ENCODE data around the gene ECT2.
"Not testable (repeated sequence)": the region's sequence is repeated elsewhere in the genome, so short reads cannot be mapped to it uniquely, and the experiment has no call there.

Gene ECT2

GRCh38 chr3:172749230-172749965 lies 1.1 kb upstream of the ECT2 start:
- DNase-seq: no peak

DNA sequence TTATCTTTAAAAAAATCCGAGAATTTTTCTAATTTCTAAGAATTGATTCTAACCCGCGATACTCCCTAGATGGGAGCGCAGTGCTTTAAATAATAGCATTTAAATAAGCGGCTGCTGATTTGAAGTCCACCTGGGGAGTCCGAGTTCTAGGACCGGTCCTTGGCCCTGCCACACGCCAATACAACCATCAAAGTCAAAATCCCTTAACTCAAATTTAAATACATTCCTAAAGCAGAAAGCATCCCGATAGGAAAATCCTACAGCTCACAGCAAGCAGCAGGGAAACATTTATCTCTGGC lies 508 bp upstream of the ECT2 start:
- DNase-seq: no peak

GRCh38 chr3:172751175-172751704 lies 714 bp downstream of the ECT2 start:
- DNase-seq: no peak

- no peak for DNase-seq
Observed at GRCh38 chr3:172752651-172753050, 2.1 kb downstream of the ECT2 start.

DNA sequence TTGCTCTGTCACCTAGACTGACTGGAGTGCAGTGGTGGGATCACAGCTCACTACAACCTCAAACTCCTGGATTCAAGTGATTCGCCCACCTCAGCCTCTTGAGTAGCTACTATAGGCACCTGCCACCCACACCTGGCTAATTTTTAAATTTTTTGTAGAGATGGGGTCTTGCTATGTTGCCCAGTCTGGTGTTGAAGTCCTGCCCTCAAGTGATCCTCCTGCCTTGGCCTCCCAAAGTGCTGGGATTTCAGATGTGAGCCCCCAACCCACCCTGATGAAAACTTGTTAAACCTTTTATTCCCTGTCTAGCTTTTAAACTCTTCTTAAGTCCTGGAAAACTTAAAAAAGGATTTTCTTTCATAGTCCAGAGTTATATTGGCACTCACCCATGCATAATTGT lies 2.6 kb downstream of the ECT2 start:
- no peak for DNase-seq

DNA sequence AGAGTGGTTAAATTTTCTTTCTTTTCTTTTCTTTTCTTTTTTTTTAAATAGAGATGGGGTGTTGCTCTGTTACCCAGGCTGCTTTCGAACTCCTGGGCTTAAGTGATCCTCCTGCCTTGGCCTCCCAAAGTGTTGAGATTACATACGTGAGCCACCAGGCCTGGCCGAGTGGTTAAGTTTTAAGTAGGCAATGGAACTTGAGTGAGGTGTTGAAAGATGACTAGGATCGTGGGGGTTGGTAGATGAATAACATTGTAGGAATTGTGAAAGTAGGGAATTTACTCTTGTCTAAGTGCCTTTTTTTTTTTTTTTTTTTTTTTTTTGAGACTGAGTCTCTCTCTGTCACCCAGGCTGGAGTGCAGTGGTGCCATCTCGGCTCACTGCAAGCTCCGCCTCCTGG lies 9.9 kb downstream of the ECT2 start:
- DNase-seq: not testable (repeated sequence)

GRCh38 chr3:172766241-172766640 lies 15.7 kb downstream of the ECT2 start:
- DNase-seq: no peak

- DNase-seq: no peak
Observed at GRCh38 chr3:172766718-172767405, 16.3 kb downstream of the ECT2 start.

DNA sequence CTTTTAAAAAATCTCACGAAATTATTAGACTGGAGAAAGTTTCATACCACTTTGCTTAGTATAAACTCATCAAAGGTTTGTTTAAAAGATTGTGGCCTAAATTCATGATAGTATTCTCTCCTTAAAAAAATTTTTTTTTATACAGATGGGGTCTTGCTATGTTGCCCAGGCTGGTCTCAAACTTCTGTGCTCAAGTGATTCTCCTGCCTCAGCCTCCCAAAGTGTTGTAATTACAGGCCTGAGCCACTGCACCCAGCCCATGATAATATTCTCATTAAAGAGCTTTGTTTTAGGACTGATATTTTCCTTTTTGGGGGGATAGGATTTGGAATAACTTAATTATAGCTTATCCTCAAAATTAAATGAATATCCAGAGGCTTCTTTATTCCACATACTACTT lies 19.9 kb downstream of the ECT2 start:
- DNase-seq: no peak

GRCh38 chr3:172771672-172772071 lies 21.1 kb downstream of the ECT2 start:
- no peak for DNase-seq

GRCh38 chr3:172776049-172776717 lies 25.7 kb downstream of the ECT2 start:
- no peak for DNase-seq

DNA sequence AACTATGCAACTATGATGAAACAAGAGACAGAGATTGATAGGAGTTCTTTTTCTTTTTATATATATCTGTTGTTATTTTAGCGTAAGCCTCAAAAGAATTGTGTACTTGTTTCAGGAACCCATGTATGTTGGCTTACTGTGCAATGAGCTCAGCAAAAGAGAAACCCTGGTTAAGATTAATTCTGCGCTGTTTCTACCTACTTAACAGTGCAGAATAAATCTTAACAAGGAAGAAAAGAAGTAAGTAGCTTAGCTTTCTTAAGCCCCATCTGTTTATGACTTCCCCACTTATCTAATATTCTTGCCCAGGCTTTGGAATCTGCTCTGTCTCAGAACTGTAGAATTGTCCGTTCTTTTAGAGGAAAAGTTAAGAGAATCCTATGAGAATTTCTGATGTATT lies 27.4 kb downstream of the ECT2 start:
- DNase-seq: no peak

DNA sequence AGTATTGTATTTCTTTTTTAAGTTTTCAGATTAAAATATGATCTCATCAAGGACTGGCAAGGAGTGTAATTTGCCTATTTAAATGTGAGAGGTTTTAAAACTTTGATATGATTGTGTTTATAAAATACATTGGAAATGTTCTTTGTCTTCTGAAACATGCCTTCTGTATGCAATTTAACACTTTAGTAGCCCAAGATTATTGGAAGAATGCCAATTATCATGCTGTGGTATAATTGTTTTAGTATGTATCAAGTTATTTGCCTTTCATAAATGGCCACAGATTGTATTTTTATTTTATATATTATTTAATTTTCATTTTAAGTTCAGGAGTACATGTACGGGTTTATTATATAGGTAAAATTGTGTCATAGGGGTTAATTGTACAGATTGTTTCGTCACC lies 31.7 kb downstream of the ECT2 start:
- DNase-seq: no peak

- no peak for DNase-seq
Observed at GRCh38 chr3:172786036-172786435, 35.5 kb downstream of the ECT2 start.

DNA sequence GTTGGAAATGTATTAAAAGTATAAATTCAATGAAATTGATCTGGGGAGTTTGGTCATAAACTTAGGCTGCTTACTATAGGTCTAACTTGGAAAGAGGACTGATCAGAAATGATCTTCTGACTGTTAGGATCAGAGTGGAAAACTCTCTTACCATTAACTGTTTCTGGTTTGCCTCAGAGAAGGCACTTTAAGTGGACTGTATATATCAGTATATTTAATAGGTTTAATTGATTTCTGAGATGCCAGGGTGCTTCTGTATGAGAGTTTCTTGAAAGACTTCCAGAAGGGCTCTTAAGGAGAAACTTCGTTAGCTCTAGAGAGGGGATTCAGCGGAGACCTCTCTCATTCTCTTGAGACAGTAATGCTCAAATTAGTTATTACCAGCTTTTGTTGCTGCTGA lies 36.5 kb downstream of the ECT2 start:
- no peak for DNase-seq

DNA sequence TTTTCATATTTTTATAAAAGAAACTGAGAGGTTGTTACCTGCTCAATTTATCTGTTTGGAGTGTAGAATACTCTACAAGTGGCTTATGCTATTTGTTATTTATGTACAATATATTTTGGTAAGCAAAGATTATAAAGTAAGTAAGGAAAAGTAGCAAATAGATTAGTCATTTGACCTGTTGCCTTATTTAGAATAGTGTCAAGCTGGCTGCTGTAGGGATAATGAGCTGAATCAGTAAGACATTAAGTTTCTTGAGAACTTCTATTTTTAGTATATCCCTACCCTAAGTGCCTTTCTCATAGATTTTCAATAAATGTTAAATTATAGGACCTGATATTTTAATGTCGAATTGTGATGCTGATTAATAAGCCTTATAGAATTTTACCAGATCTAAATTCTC lies 37.2 kb downstream of the ECT2 start:
- DNase-seq: no peak

- DNase-seq: no peak
Observed at GRCh38 chr3:172799246-172799645, 48.7 kb downstream of the ECT2 start.

- DNase-seq: no peak
Observed at GRCh38 chr3:172800156-172800555, 49.6 kb downstream of the ECT2 start.

DNA sequence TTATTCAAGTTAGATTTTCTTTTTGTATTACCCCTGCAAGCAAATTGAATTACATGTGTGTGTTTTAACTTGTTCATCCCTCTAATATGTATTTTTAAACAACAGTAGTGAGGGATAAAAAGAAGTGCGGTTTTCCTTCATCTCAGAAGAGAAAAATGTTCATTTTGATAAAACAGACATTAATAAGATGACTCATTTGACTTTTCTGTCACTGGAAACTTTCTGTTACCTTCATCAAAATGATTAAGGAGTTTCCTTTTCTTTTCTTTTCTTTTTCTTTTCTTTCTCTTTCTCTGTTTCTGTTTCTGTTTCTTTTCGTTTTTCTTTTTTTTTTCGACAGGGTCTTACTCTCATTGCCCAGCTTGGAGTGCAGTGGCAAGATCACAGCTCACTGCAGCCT lies 53.0 kb downstream of the ECT2 start:
- no peak for DNase-seq

DNA sequence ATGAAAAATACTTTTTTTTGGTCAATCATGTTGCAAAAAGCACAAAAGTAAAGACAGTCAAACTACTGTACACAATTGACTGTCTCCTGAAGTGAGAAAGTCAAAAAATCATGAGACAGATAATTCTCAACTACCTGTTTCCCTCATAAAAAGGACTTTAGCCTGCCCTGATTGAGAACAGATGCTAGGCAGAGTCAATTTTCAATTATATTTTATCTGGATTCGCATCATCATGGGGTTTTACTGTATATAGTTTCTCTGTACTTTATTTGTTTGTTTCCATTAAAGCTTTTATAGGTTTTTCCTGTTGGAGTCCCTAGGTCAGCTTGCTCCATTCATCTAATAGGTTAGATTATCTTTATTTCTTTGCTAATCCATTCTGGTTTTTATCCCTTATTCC lies 53.8 kb downstream of the ECT2 start:
- DNase-seq: no peak

GRCh38 chr3:172808969-172809546 lies 58.5 kb downstream of the ECT2 start:
- peak; percentile 29 for DNase-seq

DNA sequence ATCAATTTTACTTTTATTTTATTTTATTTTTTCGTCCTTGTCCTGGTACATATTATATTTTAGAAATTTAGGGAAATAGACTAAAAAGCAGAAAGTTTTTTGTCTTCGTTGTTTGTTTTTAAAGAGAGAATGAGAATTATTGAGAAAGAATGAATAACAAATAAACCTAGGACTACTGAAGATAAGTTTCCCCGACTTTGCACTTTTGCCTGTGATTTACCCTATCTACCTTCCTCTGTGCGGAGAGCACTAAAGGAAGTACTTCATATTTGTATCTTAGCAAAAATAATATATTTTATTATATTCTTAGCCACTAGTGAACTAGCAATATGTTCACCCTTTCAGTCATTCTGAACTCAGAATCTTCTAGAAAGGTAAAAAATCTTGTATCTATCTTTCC lies 60.6 kb downstream of the ECT2 start:
- no peak for DNase-seq

DNA sequence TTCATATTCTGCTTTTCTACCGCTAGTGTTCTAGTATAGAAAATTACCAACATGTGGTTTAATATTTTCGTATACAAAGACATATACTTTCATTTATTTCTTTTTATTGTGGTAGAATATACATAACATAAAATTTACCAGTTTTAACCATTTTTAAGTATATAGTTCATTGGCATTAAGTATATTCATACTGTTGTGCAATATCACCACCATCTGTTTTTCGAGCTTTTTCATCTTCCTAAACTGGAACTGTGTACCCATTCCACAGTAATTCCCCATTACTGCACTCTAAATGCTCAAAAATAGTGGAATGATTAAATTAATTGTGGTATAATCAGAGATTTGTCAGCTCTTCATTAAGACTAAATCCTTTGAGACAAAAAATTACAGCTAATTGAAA lies 62.9 kb downstream of the ECT2 start:
- no peak for DNase-seq

DNA sequence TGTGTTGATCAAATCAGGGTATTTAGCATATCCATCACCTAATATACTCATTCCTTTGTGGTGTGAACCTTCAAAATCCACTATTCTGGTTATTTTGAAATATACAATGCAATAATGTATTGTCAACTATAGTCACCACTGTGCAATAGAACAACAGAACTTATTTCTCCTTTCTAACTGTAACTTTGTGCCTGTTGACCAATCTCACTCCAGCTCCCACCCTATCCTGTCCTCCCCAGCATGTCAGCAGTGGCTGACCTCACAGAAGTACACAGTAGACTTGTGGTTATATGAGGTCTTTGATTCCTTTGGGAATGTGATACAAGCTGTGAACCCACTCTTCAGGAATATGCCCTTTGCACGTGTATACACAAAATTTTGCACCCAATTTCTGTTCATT lies 64.2 kb downstream of the ECT2 start:
- DNase-seq: no peak
